ENCODE results near the gene HES5. TPM values are rescaled to one million over a fixed set of nuclear protein-coding genes. Genes with fewer than 3 reads are reported as not detected.

The HES5 gene
- total and polyA plus RNA-seq, 2 of the 13 experiments (the other 11 are each of a cell fraction or from before 2014, with no cell fraction given) = not detected

GRCh38 chr1:2525572-2525919 lies 4.5 kb downstream of the HES5 start (continued):
- TF ChIP-seq THAP9 (CRISPR knock-in tag; IDR thresholded peaks at IDR 0.05; ENCODE audit: borderline replicate concordance) = no peak
- no peak for TF ChIP-seq HOXA7 (CRISPR knock-in tag; IDR thresholded peaks at IDR 0.05)
- TF ChIP-seq ZNF746 (CRISPR knock-in tag; IDR thresholded peaks at IDR 0.05) = no peak
- TF ChIP-seq TBX2 (CRISPR knock-in tag; IDR thresholded peaks at IDR 0.05; ENCODE audit: borderline replicate concordance) = peak; percentile 24; the same call in 1 of the 2 replicates
- no peak for TF ChIP-seq ZBTB38 (CRISPR knock-in tag; IDR thresholded peaks at IDR 0.05)
- no peak for TF ChIP-seq RBAK (CRISPR knock-in tag; IDR thresholded peaks at IDR 0.05)
- no peak for TF ChIP-seq MTA3 (CRISPR knock-in tag; IDR thresholded peaks at IDR 0.05)
- no peak for TF ChIP-seq ATM (IDR thresholded peaks at IDR 0.05; ENCODE audit: borderline replicate concordance)
- TF ChIP-seq SATB2 (CRISPR knock-in tag; IDR thresholded peaks at IDR 0.05) = no peak
- TF ChIP-seq ZNF775 (CRISPR knock-in tag; IDR thresholded peaks at IDR 0.05; ENCODE audit: borderline replicate concordance) = no peak
- no peak for TF ChIP-seq HHEX (CRISPR knock-in tag; IDR thresholded peaks at IDR 0.05)
- TF ChIP-seq ETV5 (CRISPR knock-in tag; IDR thresholded peaks at IDR 0.05; ENCODE audit: borderline replicate concordance) = no peak
- TF ChIP-seq ZBTB42 (CRISPR knock-in tag; IDR thresholded peaks at IDR 0.05) = peak; percentile 31; the same call in 1 of the 2 replicates
- TF ChIP-seq SPEN (CRISPR knock-in tag; IDR thresholded peaks at IDR 0.05; ENCODE audit: low read depth) = 0 out of 2 replicates have a peak, but pooled peaks have one; percentile 5
- TF ChIP-seq CEBPZ (IDR thresholded peaks at IDR 0.05; ENCODE audit: low read length) = no peak
- TF ChIP-seq BORCS8-MEF2B (CRISPR knock-in tag; IDR thresholded peaks at IDR 0.05) = no peak
- TF ChIP-seq SP140L (CRISPR knock-in tag; IDR thresholded peaks at IDR 0.05; ENCODE audit: borderline replicate concordance) = no peak
- TF ChIP-seq ZNF34 (CRISPR knock-in tag; IDR thresholded peaks at IDR 0.05; ENCODE audit: borderline replicate concordance) = no peak
- no peak for TF ChIP-seq ZUFSP (CRISPR knock-in tag; IDR thresholded peaks at IDR 0.05; ENCODE audit: borderline replicate concordance)
- peak; percentile 35; the same call in 1 of the 2 replicates for TF ChIP-seq ZNF430 (CRISPR knock-in tag; IDR thresholded peaks at IDR 0.05)
- TF ChIP-seq NKX3-1 (CRISPR knock-in tag; IDR thresholded peaks at IDR 0.05) = no peak
- no peak for TF ChIP-seq ZNF263 (CRISPR knock-in tag; IDR thresholded peaks at IDR 0.05)
- no peak for TF ChIP-seq HNF4A (CRISPR knock-in tag; IDR thresholded peaks at IDR 0.05)
- no peak for TF ChIP-seq FOXO1 (CRISPR knock-in tag; IDR thresholded peaks at IDR 0.05)
- TF ChIP-seq SMARCE1 (IDR thresholded peaks at IDR 0.05; ENCODE audit: borderline replicate concordance) = no peak
- TF ChIP-seq ATF1 (CRISPR knock-in tag; IDR thresholded peaks at IDR 0.05) = no peak
- no peak for TF ChIP-seq ZNF564 (CRISPR knock-in tag; IDR thresholded peaks at IDR 0.05)

All from HepG2 (cell line).